HG03064 (cell line): ENCODE measurements around the gene RXFP1.

Experiments
- ATAC-seq: cut with Tn5 transposase; IDR thresholded peaks from one replicate; pipeline ENCODE4 v1.9.1; 2021; ENCODE audit warnings: low read depth; ENCODE audit not compliant: unreplicated experiment

Gene RXFP1

DNA sequence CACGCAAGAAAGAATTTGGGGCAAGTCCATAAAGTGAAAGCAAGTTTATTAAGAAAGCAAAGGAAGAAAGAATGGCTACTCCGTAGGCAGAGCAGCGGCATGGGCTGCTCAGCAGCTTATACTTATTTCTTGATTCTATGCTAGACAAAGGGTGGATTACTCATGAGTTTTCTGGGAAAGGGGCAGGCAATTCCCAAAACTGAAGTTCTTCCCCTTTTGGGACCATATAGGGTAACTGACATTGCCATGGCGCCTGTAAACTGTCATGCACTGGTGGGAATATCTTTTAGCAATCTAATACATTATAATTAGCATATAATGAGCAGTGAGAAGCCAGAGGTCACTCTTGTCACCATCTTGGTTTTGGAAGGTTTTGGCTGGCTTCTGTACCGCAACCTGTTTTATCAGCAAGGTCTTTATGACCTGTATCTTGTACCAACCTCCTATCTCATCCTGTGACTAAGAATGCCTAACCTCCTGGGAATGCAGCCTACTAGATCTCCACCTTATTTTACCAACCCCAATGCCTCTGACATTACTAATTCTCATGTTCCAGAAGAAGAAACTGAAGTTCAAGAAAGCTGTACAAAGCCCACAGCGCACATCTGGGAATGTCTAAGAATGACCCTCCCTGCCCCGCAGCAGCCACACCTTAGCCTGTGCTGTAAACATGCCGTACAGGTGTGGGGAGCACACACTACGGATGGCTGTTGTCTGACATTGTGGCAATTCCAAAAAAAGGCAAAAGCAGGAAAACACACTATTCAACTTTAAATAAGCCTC, 18.6 kb downstream of the RXFP1 start:
- ATAC-seq = no peak

DNA sequence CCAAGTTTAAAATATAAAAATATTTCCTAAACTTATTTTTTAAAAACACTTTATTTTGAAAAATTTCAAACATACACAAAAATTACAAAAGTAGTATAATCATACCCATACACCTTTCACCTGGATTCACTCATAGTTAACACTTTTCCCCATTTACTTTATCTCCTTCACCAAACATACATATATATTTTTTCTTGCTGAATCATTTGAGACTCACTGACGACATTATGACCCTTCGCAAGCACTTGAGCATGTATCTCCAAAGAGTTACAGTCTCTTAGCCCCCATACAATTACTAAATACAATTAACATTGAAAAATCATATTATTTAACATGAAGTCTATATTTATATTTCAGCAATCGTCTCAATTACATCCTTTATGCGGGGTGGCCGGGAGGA, 19.8 kb downstream of the RXFP1 start:
- no peak for ATAC-seq

DNA sequence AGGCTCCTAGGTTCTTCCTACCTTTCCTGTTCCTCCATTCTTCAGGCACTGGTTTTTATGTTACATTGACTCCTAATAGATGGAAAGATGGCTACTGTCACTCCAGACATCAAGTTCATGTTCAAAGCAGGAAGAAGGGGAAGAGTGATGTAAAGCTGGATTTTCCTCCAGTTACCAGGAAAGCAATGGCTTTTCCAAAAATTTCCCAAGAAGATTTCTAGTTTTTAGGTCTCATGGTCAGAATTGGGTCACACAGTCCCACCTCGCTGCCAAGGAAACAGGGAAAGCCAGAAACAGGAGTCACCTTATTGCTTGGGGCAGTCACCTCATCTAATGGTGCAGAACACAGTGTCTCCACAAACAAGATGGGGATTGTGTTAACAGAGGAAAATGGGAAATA, 21.5 kb downstream of the RXFP1 start:
- no peak for ATAC-seq

DNA sequence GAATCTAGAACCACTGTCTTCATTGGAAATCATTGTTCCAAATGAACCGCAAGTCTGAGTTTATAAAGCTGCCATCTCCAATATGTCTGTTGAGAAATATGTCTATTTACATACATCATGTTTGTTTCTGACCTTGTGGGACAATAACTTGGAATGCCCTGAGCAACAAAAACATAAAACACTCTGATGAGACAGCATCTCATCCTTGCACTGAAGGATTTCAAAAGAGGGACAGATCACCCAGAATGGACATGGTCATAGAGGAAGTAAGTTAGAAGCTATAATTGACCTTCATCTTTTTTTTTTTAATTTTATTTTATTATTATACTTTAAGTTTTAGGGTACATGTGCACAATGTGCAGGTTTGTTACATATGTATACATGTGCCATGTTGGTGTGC, 22.5 kb downstream of the RXFP1 start:
- ATAC-seq = no peak

DNA sequence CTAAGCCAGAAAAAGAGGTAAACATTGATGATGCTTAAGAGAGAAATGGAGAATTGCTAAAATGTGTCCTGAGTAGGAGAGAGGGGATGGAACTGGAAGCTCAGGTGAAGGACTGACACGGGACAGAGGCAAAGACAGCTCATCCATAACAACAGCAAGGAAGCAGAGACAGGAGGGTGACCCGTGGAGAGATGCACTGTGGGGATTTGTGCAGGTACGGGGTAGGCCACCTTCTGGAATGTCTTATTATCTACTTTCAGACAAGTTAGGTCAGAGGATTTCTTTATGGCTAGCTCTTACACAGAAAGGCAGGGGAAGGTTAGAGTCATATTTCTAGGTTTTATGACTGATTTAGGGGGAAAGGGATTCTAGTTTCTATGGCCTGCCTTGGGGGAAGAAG, 31.7 kb downstream of the RXFP1 start:
- no peak for ATAC-seq

DNA sequence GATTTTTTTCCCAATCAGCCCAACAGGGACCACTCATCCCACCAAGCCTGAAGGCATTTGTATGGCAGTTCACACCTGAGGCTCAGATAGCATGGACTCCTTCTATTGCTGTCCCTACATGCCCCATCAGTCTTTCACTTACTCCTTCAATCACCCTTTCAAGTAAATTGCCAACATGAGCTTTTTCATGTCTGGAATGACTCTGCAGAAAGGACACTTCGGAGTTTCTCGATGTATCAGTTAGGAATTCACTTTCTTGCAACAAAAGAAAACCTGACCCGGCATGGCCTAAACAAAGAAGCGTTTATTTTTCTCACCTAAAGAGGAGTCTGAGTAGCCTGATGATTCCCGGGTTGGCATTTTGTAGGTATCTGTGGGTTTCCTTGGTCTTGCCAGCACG, 38.6 kb downstream of the RXFP1 start:
- ATAC-seq = no peak

DNA sequence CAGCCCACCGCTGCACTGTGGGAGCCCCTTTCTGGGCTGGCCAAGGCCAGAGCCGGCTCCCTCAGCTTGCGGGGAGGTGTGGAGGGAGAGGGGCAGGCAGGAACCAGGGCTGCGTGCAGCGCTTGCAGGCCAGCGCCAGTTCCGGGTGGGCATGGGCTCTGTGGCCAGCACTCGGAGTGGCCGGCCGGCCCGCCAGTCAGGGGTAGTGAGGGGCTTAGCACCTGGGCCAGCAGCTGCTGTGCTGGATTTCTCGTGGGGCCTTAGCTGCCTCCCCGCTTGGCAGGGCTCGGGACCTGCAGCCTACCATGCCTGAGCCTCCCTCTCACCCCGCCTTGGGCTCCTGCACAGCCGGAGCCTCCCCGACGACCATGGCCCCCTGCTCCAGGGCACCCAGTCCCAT, 45.2 kb downstream of the RXFP1 start:
- ATAC-seq = no peak

DNA sequence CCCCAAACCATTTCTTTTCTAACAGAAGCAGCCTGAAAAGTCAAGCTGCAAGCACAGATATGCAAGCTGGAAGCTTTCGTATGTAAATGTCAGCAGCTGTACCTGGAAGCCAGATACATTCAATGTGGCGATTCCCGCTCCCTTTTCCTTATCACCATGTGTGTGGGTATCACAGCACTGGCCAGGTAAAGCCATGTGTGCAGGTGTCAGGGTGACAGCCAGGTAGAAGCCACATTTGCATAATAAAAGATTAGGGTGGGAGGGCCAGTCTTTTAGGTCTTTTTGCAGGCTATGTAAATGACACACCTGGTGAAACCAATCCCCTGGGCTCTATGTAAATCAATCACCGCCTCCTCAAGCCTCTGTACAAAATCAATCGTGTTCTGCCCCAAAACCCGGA, 50.1 kb downstream of the RXFP1 start:
- ATAC-seq = no peak

DNA sequence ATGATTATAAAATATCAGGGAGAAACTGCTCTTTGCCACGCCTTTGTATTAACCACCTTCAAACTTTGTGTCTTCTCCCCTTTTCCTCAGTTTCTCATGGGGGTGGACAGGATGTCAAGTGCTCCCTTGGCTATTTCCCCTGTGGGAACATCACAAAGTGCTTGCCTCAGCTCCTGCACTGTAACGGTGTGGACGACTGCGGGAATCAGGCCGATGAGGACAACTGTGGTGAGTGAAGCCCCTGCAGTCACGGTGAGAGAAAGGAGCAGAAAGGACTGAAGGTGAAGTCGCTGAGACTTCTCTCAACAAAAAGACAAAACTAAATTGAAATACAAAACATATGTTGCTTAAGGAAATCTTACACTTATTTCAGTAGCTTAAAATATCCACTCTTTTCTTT, 50.9 kb downstream of the RXFP1 start:
- ATAC-seq = no peak

DNA sequence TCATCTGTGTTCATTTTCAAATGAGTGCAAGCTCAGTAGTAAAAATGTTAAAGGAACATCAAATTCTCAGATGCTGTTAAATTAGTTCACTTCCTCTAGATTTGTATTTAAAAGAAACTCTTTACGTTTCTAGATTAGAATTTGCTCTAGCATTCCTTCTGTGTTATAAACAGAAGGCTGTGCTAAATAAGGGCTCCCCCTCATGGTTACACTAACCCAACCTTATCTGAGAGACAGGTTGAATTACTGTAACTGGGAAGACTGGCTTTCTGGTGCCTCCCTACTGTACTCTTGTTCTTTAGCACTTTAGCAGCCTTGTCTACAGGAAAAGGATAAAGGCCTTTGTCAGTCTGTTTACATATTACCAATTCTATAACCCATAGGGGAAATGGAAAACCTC, 56.8 kb downstream of the RXFP1 start:
- no peak for ATAC-seq

DNA sequence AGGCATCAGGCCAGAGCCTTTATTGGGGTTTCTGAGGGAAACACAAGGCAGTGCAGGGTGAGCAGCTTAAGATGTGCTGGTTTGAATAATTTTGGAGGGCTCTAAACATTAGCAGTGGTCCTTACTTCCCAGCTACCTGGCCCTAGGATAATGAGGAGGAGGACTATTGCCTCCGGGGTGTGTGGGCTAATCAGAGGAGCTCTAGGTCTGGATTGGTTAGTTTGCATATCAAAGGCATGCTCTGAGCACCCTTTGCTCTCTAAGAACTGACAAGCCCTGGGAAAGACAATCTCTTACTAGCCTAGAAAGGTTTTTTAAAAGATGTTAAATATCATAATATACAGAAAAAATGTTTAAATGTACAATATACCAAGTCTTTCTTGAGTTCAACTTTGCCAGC, 58.4 kb downstream of the RXFP1 start:
- ATAC-seq = no peak

DNA sequence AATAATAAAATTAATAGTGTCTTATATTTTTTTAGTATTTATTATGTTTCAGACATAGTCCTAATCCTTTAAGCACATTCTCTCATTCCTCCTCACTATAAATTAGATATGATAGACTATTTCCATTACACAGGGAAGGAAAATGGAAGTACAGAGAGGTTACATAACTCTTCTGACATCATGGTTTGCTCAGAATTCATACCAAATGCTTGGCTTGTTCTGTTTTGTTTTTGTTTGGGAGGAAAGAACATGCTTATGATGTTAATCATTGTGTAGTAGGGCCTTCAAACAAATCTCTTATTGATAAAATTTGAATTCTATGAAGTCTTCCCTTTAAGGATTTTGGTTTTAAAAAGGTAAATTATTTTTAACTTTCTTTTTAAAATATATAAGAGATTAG, 59.5 kb downstream of the RXFP1 start:
- no peak for ATAC-seq

DNA sequence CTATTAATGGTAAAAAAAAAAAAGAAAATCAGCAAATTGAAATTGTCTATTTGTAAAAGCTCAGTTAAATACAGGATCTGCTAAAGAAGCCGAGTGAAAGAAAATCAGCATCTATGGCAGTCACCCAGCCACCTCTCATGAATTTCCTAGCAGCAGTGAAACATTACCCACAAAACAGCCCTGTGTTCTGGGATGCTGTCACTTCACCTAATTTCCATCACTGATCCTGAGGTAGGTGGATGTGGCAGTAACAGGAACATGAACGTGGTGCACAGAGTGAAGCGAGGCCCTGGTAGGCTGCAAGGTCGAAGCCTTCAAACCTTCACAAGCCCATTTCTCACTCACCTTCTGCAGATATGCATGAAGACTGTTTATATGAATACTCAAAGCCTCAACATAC, 65.2 kb downstream of the RXFP1 start:
- ATAC-seq = no peak

DNA sequence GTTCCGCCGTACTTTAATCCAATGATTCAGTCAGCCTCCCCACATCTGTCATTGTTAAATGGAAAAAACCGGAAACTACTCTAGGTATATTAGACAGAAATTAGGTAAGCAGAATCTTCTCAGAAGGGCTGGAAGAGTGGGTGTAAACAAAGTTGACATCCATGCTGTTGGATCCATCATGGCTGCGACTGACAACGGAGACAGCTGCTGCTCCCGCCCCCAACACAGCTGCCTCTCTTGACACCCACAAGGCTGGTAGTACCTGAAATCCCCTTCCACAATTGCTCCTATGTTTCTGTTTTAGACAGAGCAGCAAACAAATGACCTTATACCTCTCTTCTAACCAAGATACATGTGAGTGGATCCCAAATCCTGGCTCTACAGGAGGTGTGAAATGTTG, 66.6 kb downstream of the RXFP1 start:
- no peak for ATAC-seq

DNA sequence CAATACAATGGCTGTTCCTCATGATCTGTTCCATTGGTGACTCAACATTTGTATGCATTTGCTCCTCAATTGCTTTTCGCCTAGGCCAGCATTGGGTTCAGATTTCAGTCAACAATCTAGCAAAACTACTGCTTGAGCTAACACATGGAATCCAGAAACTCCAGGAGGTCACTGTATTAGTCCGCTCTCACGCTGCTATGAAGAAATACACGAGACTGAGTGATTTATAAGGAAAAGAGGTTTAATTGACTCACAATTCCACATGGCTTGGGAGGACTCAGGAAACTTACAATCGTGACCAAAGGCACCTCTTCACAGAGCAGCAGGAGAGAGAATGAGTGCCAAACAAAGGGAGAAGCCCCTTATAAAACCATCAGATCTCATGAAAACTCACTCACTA, 67.1 kb downstream of the RXFP1 start:
- no peak for ATAC-seq

DNA sequence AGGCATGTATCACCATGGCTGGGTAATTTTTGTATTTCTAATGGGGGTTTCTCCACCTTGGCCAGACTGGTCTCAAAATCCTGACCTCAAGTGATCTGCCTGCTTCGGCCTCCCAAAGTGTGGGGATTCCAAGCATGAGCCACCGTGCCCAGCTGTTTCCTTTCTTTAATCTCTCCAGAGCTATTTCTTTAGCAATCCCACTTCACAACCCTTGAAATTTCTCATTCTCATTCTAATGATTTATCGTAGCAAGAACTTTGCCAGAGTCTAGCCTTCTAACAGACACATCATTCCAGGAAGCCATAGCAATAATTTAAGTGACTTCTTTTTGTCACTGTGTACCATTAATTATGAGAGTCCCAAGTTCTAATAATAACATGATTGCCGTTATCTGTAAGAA, 68.6 kb downstream of the RXFP1 start:
- no peak for ATAC-seq

DNA sequence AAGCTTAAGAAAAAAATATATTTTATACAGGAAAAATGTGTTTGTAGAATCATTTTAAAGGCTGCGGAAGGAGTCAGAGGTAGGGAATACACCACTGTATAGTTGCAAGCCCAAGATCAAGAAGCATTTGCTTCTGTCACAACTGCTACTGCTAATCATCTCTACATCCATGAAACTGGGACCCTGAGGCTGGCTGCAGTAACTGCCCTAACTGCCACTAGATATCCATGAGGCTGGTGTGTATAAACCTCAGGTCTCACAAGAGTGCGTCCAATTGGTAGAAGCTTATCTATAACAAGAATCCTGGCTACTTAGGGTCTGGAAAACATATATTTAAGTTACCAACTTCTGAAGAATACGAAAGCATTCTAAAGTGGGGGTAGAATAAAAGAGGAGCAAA, 69.1 kb downstream of the RXFP1 start:
- no peak for ATAC-seq

DNA sequence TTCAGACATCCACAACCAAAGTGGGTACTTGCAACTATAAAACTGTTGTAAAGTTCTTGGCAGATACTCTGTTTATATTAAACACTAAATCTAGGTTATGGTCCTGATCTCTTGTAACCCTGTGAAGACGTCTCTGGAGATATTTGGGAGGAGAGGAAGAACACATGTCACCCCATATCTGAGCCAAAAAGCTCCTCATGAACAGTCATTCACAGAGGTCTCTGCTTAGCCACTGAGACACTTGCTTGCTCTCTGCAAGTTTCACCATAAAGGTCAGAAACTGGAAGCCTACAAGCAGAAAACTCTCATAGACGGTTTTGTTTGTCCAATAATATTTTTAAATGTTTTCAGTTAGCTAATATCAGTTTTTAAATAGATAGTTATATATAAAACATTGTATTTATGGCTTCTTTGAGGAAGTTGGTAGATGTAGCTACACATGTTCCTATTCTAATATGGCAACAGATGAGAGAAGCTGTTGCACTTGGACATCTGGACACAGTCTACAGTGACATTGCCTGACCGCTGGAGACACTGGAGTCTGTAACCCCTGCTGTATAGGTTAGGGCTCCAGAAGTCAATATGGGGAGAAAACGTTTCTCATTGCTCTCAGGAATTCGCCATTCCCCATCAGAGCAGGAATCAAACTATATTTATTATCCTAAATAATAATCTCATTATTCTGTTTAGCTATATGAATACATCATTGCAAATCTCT, 76.4 kb downstream of the RXFP1 start:
- ATAC-seq = no peak

DNA sequence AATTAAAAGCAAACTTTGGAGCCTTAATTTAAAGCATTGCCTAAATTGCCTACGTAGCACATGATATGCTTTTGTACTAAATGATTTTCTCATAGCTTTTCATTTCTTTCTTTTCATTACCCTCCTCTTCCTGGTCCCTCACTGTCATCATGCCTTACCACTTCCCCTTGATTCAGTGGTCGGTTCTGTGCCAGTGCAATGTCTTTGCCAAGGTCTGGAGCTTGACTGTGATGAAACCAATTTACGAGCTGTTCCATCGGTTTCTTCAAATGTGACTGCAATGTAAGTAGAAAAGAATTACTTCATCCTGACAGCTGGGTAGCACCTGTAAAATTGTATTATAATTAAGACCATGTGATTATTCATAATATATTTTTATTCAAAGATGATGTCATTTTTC, 77.5 kb downstream of the RXFP1 start:
- ATAC-seq = no peak

DNA sequence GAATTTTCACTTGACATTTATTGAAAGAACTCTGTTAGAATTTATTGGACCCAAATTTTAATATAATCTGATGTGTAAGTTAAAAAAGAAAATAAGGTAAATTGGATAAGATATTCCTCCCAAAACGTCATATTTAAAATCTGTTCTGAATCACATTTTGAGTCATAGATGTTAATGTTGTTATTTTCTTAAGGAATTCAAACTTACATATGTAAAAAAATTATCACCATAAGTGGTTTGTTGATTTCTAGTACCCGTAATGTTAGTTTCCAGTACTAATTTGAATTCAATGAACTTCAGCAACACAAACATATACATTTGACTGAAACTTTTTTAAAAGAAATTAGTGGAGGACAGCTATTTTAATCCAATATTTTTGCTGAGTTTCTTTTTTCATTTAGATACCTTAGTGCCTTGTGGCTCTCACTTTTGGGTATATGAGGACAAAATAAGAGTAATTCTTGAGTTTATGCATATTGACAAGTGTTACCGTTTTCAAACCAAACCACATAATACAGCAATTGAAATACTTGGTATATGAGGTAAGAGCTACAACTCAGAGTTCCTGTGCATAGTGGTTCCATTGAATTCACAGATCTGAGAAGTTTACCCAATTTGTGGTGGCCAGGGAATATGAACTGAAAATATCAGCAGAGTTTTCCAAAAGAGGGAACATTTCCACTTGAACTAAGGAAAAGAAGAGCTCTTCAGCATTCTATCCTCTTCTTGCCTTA, 78.2 kb downstream of the RXFP1 start:
- ATAC-seq = no peak

DNA sequence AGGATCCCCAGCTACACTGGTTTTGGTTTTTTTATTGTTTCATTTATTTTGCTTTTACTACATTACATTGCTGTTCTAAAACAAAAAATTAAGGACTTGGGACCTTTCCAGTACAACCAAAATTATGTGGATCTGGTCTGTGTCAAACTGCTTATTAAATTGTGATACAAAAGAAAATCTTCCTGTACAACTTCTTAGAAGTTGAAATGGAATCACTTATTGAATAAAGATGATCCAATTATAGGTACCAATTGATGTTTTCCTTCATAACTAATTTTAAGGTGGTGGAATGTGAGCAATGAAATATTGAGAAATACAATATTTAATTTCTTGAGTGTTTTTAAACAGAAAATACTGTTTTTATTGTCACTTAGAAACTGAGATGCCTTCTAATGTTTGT, 82.7 kb downstream of the RXFP1 start:
- ATAC-seq = no peak

DNA sequence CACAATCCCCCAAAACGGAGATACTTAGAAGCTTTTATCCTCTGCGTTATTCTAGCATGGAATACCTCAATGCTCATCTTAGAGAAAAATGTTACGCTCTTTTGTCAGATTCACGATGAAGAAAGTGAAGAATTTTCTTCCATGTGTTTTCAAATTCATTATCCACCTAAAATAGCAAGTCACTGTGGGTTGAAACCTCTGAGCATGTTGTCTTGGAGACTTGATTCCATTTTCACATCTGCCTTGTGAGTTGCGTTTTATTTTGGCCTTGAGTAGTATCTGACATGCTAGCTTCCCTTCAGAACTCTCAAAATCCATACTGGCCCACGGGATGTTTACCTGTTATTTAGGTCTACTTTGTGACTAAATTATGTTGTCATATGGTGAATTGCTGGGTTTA, 83.7 kb downstream of the RXFP1 start:
- no peak for ATAC-seq
